Measurements from ENCODE around the gene MED20. TPM values are rescaled to one million over a fixed set of nuclear protein-coding genes. Genes with fewer than 3 reads are reported as not detected.

Gene MED20
- total and polyA plus RNA-seq, 2 of the 8 experiments (the other 6 are each of a cell fraction or from before 2014, with no cell fraction given): 38.7 to 51.8 TPM

- no peak for TF ChIP-seq BACH1 (IDR thresholded peaks at IDR 0.05; ENCODE audit: low read length)
These were observed 25.4 kb downstream of the MED20 start, which contains the start of gene USP49 (continued) for GRCh38 chr6:41895300-41896233.
